Measurements from ENCODE around the gene DGKI. TPM values are rescaled to one million over a fixed set of nuclear protein-coding genes. Genes with fewer than 3 reads are reported as not detected.

The DGKI gene
- total and polyA plus RNA-seq, 2 donors (not counting 1 experiment from before 2014, with no cell fraction given), result 0.74 to 2.1 TPM

DNA sequence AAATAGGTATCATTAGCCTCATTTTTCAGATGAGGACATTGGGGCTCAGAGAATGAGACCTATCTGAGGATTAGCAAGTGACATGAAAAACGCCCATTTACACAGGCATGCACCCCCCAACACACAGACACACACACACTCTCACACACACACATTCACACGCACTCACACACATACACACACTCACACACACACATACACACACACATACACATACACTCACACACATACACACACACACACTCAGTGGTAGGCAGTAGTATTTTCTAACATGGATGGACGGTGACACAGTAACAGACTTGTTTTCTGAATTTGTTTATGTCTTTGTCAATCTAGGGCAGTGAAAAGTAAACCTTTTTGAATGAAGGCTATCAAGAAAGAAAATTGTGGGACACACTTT, 21.3 kb downstream of the DGKI start:
- no peaks in the 10 kb centered on the region for H4K20me1 ChIP-seq (ENCODE audit: control insufficient read depth, extremely low read depth, insufficient read depth, low read length)
- H3K4me1 ChIP-seq (ENCODE audit: control insufficient read depth, extremely low read depth, insufficient read depth, low read length), result peaks cover 4% of the 10 kb centered on the region
- no peaks in the 10 kb centered on the region for H3K36me3 ChIP-seq (ENCODE audit: control insufficient read depth, insufficient read depth, low read length)
- no peak overlapping the region for H3K27ac ChIP-seq (ENCODE audit: insufficient read depth, low read length)
- H3K9me3 ChIP-seq (ENCODE audit: control insufficient read depth, insufficient read depth, low read depth, low read length), result no peaks in the 10 kb centered on the region
- no peak overlapping the region for H3K9ac ChIP-seq (ENCODE audit: insufficient read depth, low read length)
- DNase-seq (ENCODE audit: low read depth in 2 of 2), result no peak
- H3K4me3 ChIP-seq (replicated peaks in 1 of 4; ENCODE audit: control extremely low read depth in 1 of 4, insufficient read depth in 1 of 4, low read depth in 3 of 4, low read length in 4 of 4), result no peak overlapping the region
- TF ChIP-seq, protein P1, sequence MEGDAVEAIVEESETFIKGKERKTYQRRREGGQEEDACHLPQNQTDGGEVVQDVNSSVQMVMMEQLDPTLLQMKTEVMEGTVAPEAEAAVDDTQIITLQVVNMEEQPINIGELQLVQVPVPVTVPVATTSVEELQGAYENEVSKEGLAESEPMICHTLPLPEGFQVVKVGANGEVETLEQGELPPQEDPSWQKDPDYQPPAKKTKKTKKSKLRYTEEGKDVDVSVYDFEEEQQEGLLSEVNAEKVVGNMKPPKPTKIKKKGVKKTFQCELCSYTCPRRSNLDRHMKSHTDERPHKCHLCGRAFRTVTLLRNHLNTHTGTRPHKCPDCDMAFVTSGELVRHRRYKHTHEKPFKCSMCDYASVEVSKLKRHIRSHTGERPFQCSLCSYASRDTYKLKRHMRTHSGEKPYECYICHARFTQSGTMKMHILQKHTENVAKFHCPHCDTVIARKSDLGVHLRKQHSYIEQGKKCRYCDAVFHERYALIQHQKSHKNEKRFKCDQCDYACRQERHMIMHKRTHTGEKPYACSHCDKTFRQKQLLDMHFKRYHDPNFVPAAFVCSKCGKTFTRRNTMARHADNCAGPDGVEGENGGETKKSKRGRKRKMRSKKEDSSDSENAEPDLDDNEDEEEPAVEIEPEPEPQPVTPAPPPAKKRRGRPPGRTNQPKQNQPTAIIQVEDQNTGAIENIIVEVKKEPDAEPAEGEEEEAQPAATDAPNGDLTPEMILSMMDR (conservative IDR thresholded peaks at IDR 0.05 in 1 of 2, IDR thresholded peaks at IDR 0.05 in 1 of 2; ENCODE audit: low read depth in 1 of 2, low read length in 2 of 2), result no peak
- TF ChIP-seq EZH2 (IDR thresholded peaks at IDR 0.05; ENCODE audit: low read length, missing control alignments), result no peak
- H3K79me2 ChIP-seq (ENCODE audit: control insufficient read depth, insufficient read depth, low read length), result no peaks in the 10 kb centered on the region
- H3K4me2 ChIP-seq (ENCODE audit: extremely low read depth, insufficient read depth, low read length), result no peak overlapping the region
- no peaks in the 10 kb centered on the region for H3K27me3 ChIP-seq (ENCODE audit: control insufficient read depth, insufficient read depth, low read length)
- H2AFZ ChIP-seq (ENCODE audit: low read length), result no peak overlapping the region

- Histone ChIP-seq H3K4me1 (ENCODE audit: control insufficient read depth, extremely low read depth, insufficient read depth, low read length) (peaks cover 11% of the 10 kb centered on the region), H3K27ac (ENCODE audit: insufficient read depth, low read length) (no peak overlapping the region), H3K4me3 (replicated peaks in 1 of 4; ENCODE audit: control extremely low read depth in 1 of 4, insufficient read depth in 1 of 4, low read depth in 3 of 4, low read length in 4 of 4) (peak overlapping the region in 1 of 4 experiments; percentile 11), H3K79me2 (ENCODE audit: control insufficient read depth, insufficient read depth, low read length) (no peaks in the 10 kb centered on the region), H3K4me2 (ENCODE audit: extremely low read depth, insufficient read depth, low read length) (no peak overlapping the region), H2AFZ (ENCODE audit: low read length) (peak overlapping the region; percentile 24), H3K9ac (ENCODE audit: insufficient read depth, low read length) (no peak overlapping the region), H3K27me3 (ENCODE audit: control insufficient read depth, insufficient read depth, low read length) (no peaks in the 10 kb centered on the region), H4K20me1 (ENCODE audit: control insufficient read depth, extremely low read depth, insufficient read depth, low read length) (no peaks in the 10 kb centered on the region), H3K36me3 (ENCODE audit: control insufficient read depth, insufficient read depth, low read length) (no peaks in the 10 kb centered on the region), H3K9me3 (ENCODE audit: control insufficient read depth, insufficient read depth, low read depth, low read length) (no peaks in the 10 kb centered on the region)
- peak; percentile 68 to 91 for DNase-seq (ENCODE audit: low read depth in 2 of 2)
- no peak for TF ChIP-seq EZH2 (IDR thresholded peaks at IDR 0.05; ENCODE audit: low read length, missing control alignments)
- TF ChIP-seq, protein P1 (conservative IDR thresholded peaks at IDR 0.05 in 1 of 2, IDR thresholded peaks at IDR 0.05 in 1 of 2; ENCODE audit: low read depth in 1 of 2, low read length in 2 of 2), result no peak
Observed at GRCh38 chr7:137820677-137821420, 25.9 kb downstream of the DGKI start.

- no peak overlapping the region for H2AFZ ChIP-seq (ENCODE audit: low read length)
- no peaks in the 10 kb centered on the region for H4K20me1 ChIP-seq (ENCODE audit: control insufficient read depth, extremely low read depth, insufficient read depth, low read length)
- H3K9me3 ChIP-seq (ENCODE audit: control insufficient read depth, insufficient read depth, low read depth, low read length), result no peaks in the 10 kb centered on the region
- no peaks in the 10 kb centered on the region for H3K79me2 ChIP-seq (ENCODE audit: control insufficient read depth, insufficient read depth, low read length)
- no peaks in the 10 kb centered on the region for H3K27me3 ChIP-seq (ENCODE audit: control insufficient read depth, insufficient read depth, low read length)
- H3K4me3 ChIP-seq (replicated peaks in 1 of 4; ENCODE audit: control extremely low read depth in 1 of 4, insufficient read depth in 1 of 4, low read depth in 3 of 4, low read length in 4 of 4), result no peak overlapping the region
- no peak overlapping the region for H3K9ac ChIP-seq (ENCODE audit: insufficient read depth, low read length)
- TF ChIP-seq, protein P1 (conservative IDR thresholded peaks at IDR 0.05 in 1 of 2, IDR thresholded peaks at IDR 0.05 in 1 of 2; ENCODE audit: low read depth in 1 of 2, low read length in 2 of 2), result no peak
- no peak for TF ChIP-seq EZH2 (IDR thresholded peaks at IDR 0.05; ENCODE audit: low read length, missing control alignments)
- DNase-seq (ENCODE audit: low read depth in 2 of 2), result peak in 1 of 2 donors; percentile 60
- H3K36me3 ChIP-seq (ENCODE audit: control insufficient read depth, insufficient read depth, low read length), result no peaks in the 10 kb centered on the region
- H3K4me2 ChIP-seq (ENCODE audit: extremely low read depth, insufficient read depth, low read length), result no peak overlapping the region
- H3K27ac ChIP-seq (ENCODE audit: insufficient read depth, low read length), result no peak overlapping the region
- H3K4me1 ChIP-seq (ENCODE audit: control insufficient read depth, extremely low read depth, insufficient read depth, low read length), result peaks cover 11% of the 10 kb centered on the region
Observed at GRCh38 chr7:137820156-137820555, 26.6 kb downstream of the DGKI start.
